Measurements from ENCODE around the gene SNRPA.

Gene SNRPA

GRCh38 chr19:40791349-40791748 is 40.3 kb downstream of the SNRPA start:
- TF ChIP-seq SCRT2 (tag by site-specific recombination; IDR thresholded peaks at IDR 0.05), result peak; percentile 57
- TF ChIP-seq ZNF10 (tag by site-specific recombination; IDR thresholded peaks at IDR 0.05), result no peak
- TF ChIP-seq TCF7L2 (IDR thresholded peaks at IDR 0.05; ENCODE audit: borderline replicate concordance, low read depth, low read length), result no peak
- POLR2A ChIA-PET, result interaction anchor here (1.3 kb wide), 1 partner anchor 41 kb away, joined by 4 read pairs; the partner anchor contains the start of gene ACTMAP
- CTCF ChIA-PET, result interaction anchor here (1.0 to 2.3 kb wide), 3 partner anchors 13 to 157 kb away, joined by 3 to 6 read pairs (median 4); no protein-coding TSS in a partner anchor
- Histone ChIP-seq H3K4me3 (ENCODE audit: low read depth, low read length) (no peak overlapping the region), H3K4me1 (ENCODE audit: control insufficient read depth, insufficient read depth, low read length) (0 out of 2 replicates have a peak, but pooled peaks cover 3% of the 10 kb centered on the region), H3K36me3 (ENCODE audit: control insufficient read depth in 2 of 2, insufficient read depth in 1 of 2, low read length in 2 of 2) (peaks cover 0 to 37% of the 10 kb centered on the region in 2 experiments; a peak in 2 of 3 replicates), H3K9me3 (ENCODE audit: control insufficient read depth, insufficient read depth, low read depth, low read length) (no peaks in the 10 kb centered on the region), H3K27ac (ENCODE audit: extremely low read depth, low read depth, low read length) (no peak overlapping the region)

- 0 out of 2 replicates have a peak, but pooled peaks cover 3% of the 10 kb centered on the region for H3K4me1 ChIP-seq (ENCODE audit: control insufficient read depth, insufficient read depth, low read length)
- no peak overlapping the region; the same call in 1 of the 2 replicates for H3K27ac ChIP-seq (ENCODE audit: extremely low read depth, low read depth, low read length)
- H3K4me3 ChIP-seq (ENCODE audit: low read depth, low read length), result no peak overlapping the region
- ChIA-PET POLR2A (interaction anchor here (1.3 to 2.3 kb wide), 2 partner anchors 14 to 42 kb away, joined by 4 to 16 read pairs; partner anchors contain the start of genes ACTMAP and RAB4B), CTCF (interaction anchor here (1.1 to 2.3 kb wide), 2 partner anchors 15 to 157 kb away, joined by 4 to 6 read pairs; no protein-coding TSS in a partner anchor)
- peaks cover 0 to 37% of the 10 kb centered on the region in 2 experiments; a peak in 2 of 3 replicates for H3K36me3 ChIP-seq (ENCODE audit: control insufficient read depth in 2 of 2, insufficient read depth in 1 of 2, low read length in 2 of 2)
- no peaks in the 10 kb centered on the region for H3K9me3 ChIP-seq (ENCODE audit: control insufficient read depth, insufficient read depth, low read depth, low read length)
- no peak for TF ChIP-seq ZNF223 (tag by site-specific recombination; IDR thresholded peaks at IDR 0.05)
- TF ChIP-seq ZNF19 (tag by site-specific recombination; IDR thresholded peaks at IDR 0.05; ENCODE audit: low read depth), result no peak
- TF ChIP-seq ZNF391 (tag by site-specific recombination; IDR thresholded peaks at IDR 0.05; ENCODE audit: borderline replicate concordance, low read depth), result no peak
- no peak for TF ChIP-seq ZNF132 (tag by site-specific recombination; IDR thresholded peaks at IDR 0.05; ENCODE audit: borderline replicate concordance)
- no peak for TF ChIP-seq ZSCAN16 (tag by site-specific recombination; IDR thresholded peaks at IDR 0.05)
- TF ChIP-seq, protein P1, sequence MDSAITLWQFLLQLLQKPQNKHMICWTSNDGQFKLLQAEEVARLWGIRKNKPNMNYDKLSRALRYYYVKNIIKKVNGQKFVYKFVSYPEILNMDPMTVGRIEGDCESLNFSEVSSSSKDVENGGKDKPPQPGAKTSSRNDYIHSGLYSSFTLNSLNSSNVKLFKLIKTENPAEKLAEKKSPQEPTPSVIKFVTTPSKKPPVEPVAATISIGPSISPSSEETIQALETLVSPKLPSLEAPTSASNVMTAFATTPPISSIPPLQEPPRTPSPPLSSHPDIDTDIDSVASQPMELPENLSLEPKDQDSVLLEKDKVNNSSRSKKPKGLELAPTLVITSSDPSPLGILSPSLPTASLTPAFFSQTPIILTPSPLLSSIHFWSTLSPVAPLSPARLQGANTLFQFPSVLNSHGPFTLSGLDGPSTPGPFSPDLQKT (IDR thresholded peaks at IDR 0.05; ENCODE audit: borderline replicate concordance, low read depth, low read length), result no peak
- no peak for TF ChIP-seq ZNF664 (tag by site-specific recombination; IDR thresholded peaks at IDR 0.05)
- 0 out of 2 replicates have a peak, but pooled peaks have one; percentile 34 for TF ChIP-seq ZBTB17 (tag by site-specific recombination; IDR thresholded peaks at IDR 0.05)
- no peak for TF ChIP-seq ZBTB49 (tag by site-specific recombination; IDR thresholded peaks at IDR 0.05; ENCODE audit: low read depth)
- 0 out of 2 replicates have a peak, but pooled peaks have one; percentile 18 for TF ChIP-seq ZNF366 (tag by site-specific recombination; conservative IDR thresholded peaks at IDR 0.05)
- no peak for TF ChIP-seq ZNF266 (tag by site-specific recombination; IDR thresholded peaks at IDR 0.05; ENCODE audit: low read depth)
- TF ChIP-seq, protein P2, sequence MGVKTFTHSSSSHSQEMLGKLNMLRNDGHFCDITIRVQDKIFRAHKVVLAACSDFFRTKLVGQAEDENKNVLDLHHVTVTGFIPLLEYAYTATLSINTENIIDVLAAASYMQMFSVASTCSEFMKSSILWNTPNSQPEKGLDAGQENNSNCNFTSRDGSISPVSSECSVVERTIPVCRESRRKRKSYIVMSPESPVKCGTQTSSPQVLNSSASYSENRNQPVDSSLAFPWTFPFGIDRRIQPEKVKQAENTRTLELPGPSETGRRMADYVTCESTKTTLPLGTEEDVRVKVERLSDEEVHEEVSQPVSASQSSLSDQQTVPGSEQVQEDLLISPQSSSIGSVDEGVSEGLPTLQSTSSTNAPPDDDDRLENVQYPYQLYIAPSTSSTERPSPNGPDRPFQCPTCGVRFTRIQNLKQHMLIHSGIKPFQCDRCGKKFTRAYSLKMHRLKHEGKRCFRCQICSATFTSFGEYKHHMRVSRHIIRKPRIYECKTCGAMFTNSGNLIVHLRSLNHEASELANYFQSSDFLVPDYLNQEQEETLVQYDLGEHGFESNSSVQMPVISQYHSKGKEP (tag by site-specific recombination; IDR thresholded peaks at IDR 0.05), result no peak
- TF ChIP-seq ZNF830 (tag by site-specific recombination; IDR thresholded peaks at IDR 0.05; ENCODE audit: low read depth), result no peak
- no peak for TF ChIP-seq ZNF76 (tag by site-specific recombination; IDR thresholded peaks at IDR 0.05; ENCODE audit: borderline replicate concordance, low read depth)
- TF ChIP-seq, protein P3, sequence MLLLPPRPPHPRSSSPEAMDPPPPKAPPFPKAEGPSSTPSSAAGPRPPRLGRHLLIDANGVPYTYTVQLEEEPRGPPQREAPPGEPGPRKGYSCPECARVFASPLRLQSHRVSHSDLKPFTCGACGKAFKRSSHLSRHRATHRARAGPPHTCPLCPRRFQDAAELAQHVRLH (tag by site-specific recombination; IDR thresholded peaks at IDR 0.05), result no peak
- no peak for TF ChIP-seq SP7 (tag by site-specific recombination; IDR thresholded peaks at IDR 0.05)
- TF ChIP-seq ZSCAN30 (tag by site-specific recombination; IDR thresholded peaks at IDR 0.05), result no peak
Measured at GRCh38 chr19:40791996-40792395, 41.0 kb downstream of the SNRPA start.
